ENCODE results near the gene SERPINE1.
"Not testable (repeated sequence)": the region's sequence is repeated elsewhere in the genome, so short reads cannot be mapped to it uniquely, and the experiment has no call there.

SERPINE1 gene

GRCh38 chr7:101096331-101096956 is 30.5 kb upstream of the SERPINE1 start:
- no peak for ATAC-seq
- Mint-ChIP-seq H3K36me3 (peaks cover 18% of the 10 kb centered on the region), H3K4me1 (peaks cover 19% of the 10 kb centered on the region), H3K27ac (no peak overlapping the region), H3K4me3 (no peak overlapping the region), H3K9me3 (no peaks in the 10 kb centered on the region), H3K27me3 (peaks cover 27% of the 10 kb centered on the region)

DNA sequence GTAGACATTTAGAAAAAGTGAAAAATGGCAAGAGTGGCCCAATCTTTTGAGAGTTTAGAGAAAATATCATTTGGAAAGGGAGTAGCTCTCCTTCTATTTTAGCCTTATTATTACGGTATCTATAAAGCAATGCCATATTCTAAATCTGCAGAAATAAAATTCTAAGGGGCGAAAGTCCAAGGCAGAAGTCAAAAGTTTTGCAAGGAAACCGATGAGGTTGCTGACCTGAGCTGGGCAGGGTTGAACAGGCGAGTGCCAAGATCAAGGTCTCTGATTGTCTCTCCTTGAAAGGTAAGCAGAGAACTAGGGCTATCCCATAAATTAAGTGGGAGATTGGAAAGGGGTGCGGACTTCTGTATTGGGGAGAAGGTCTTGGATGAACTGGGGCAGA is 30.0 kb upstream of the SERPINE1 start:
- Mint-ChIP-seq H3K4me1 (peaks cover 19% of the 10 kb centered on the region), H3K9me3 (no peaks in the 10 kb centered on the region), H3K4me3 (no peak overlapping the region), H3K27me3 (peaks cover 32% of the 10 kb centered on the region), H3K36me3 (peaks cover 13% of the 10 kb centered on the region), H3K27ac (no peak overlapping the region)
- ATAC-seq: no peak

DNA sequence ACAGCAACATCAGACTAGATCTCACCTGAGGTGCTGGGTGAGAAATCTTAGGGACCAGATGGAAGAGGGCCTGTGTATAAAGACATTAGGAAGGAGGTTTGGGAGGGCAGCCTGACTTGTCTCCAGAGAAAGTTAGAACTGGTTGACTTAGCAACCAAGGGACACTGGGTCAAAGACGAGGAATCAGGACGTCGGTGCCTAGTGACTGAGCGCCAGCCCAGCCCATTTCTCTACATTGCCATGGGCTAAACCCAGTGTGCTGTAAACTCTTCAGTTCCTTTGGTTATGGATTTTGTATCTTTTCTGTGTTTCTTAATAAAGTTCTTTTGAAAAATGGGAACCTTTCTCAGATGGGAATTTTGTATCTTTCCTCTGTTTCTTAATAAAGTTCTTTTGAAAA is 29.3 kb upstream of the SERPINE1 start:
- H3K36me3 Mint-ChIP-seq: peaks cover 9% of the 10 kb centered on the region
- H3K9me3 Mint-ChIP-seq: no peaks in the 10 kb centered on the region
- ATAC-seq: no peak
- no peak overlapping the region for H3K27ac Mint-ChIP-seq
- H3K27me3 Mint-ChIP-seq: peaks cover 38% of the 10 kb centered on the region
- H3K4me1 Mint-ChIP-seq: peaks cover 19% of the 10 kb centered on the region
- no peak overlapping the region for H3K4me3 Mint-ChIP-seq

GRCh38 chr7:101099969-101100781 is 26.7 kb upstream of the SERPINE1 start:
- Mint-ChIP-seq H3K27me3 (peaks cover 64% of the 10 kb centered on the region), H3K36me3 (no peaks in the 10 kb centered on the region), H3K4me1 (peaks cover 13% of the 10 kb centered on the region), H3K9me3 (no peaks in the 10 kb centered on the region), H3K27ac (no peak overlapping the region), H3K4me3 (no peak overlapping the region)
- ATAC-seq: peak; percentile 36

GRCh38 chr7:101100858-101101847 is 25.8 kb upstream of the SERPINE1 start:
- H3K36me3 Mint-ChIP-seq: no peaks in the 10 kb centered on the region
- peaks cover 13% of the 10 kb centered on the region for H3K4me1 Mint-ChIP-seq
- no peak overlapping the region for H3K4me3 Mint-ChIP-seq
- ATAC-seq: no peak
- peaks cover 66% of the 10 kb centered on the region for H3K27me3 Mint-ChIP-seq
- no peaks in the 10 kb centered on the region for H3K9me3 Mint-ChIP-seq
- H3K27ac Mint-ChIP-seq: no peak overlapping the region

DNA sequence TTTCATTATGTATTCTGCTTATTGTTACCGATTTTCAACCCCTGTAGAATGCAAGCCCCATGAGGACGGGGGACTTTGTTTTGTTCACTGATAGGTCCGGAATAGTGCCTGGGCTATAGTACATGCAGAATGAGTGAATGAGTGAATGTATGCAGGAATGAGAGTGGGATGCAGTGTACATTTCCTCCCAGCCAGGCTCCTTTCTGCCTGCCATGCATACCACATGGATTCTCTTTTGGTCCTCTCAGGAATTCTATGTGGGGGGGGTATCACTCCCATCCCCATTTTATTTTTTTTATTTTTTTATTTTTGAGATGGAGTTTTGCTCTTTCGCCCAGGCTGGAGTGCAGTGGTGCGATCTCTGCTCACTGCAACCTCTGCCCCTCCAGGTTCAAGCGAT is 24.9 kb upstream of the SERPINE1 start:
- Mint-ChIP-seq H3K27me3 (peaks cover 66% of the 10 kb centered on the region), H3K4me1 (peaks cover 10% of the 10 kb centered on the region), H3K9me3 (no peaks in the 10 kb centered on the region), H3K36me3 (no peaks in the 10 kb centered on the region), H3K27ac (no peak overlapping the region), H3K4me3 (no peak overlapping the region)
- ATAC-seq: no peak

GRCh38 chr7:101103701-101104100 is 23.2 kb upstream of the SERPINE1 start:
- peaks cover 75% of the 10 kb centered on the region for H3K27me3 Mint-ChIP-seq

DNA sequence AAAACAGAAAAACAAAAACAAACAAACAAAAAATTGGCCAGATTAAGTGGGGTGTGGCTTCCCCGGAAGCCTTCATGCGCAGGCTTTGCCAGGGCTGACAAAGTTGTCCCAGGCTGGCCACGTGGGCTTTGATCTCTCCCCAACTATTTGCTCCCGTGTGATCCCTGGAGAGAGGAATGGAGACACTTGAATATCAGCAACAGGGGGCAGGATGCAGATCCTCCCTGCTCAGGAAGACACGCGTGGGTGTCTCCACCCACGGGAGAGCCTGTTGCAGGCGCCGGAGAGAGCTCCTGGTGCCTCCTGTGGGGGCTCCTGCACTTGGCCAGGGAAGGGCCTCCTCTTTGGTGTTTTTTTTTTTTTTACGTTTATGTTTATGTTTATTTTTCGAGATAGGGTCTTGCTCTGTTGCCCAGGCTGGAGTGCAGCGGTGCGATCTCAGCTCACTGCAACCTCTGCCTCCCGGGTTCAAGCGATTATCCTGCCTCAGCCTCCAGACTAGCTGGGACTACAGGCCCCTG is 22.7 kb upstream of the SERPINE1 start:
- H3K9me3 Mint-ChIP-seq: no peaks in the 10 kb centered on the region
- H3K27ac Mint-ChIP-seq: no peak overlapping the region
- H3K27me3 Mint-ChIP-seq: peaks cover 70% of the 10 kb centered on the region
- no peaks in the 10 kb centered on the region for H3K36me3 Mint-ChIP-seq
- H3K4me1 Mint-ChIP-seq: peaks cover 21% of the 10 kb centered on the region
- ATAC-seq: no peak
- no peak overlapping the region for H3K4me3 Mint-ChIP-seq

More at GRCh38 chr7:101103701-101104100, 23.2 kb upstream of the SERPINE1 start:
- H3K27ac Mint-ChIP-seq, H3K9me3 Mint-ChIP-seq, H3K36me3 Mint-ChIP-seq, ATAC-seq, H3K4me3 Mint-ChIP-seq: not testable (repeated sequence)
- H3K4me1 Mint-ChIP-seq: peaks cover 20% of the 10 kb centered on the region

DNA sequence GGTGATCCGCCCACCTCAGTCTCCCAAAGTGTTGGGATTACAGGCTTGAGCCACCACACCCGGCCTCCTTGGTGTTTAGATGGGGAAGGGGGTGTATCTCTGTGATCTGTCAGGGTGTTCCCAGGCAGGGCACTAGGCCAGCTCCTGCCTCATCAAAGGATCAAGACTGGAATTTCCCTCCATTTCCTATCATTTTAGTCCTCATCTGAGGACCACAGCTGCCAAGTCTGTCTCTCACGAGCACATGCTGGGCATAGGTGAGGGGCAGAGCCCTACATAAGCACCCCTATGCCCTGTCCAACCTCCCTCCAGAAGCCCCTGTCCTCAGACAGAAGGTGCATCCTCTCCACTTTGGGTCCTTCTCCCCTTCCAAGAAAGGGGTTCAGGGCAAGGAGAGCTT is 22.1 kb upstream of the SERPINE1 start:
- Mint-ChIP-seq H3K27ac (no peak overlapping the region), H3K27me3 (peaks cover 65% of the 10 kb centered on the region), H3K4me3 (no peak overlapping the region), H3K4me1 (peaks cover 19% of the 10 kb centered on the region), H3K36me3 (no peaks in the 10 kb centered on the region), H3K9me3 (no peaks in the 10 kb centered on the region)
- no peak for ATAC-seq

- H3K4me3 Mint-ChIP-seq, H3K9me3 Mint-ChIP-seq, H3K27ac Mint-ChIP-seq, ATAC-seq, H3K36me3 Mint-ChIP-seq: not testable (repeated sequence)
- peaks cover 14% of the 10 kb centered on the region for H3K4me1 Mint-ChIP-seq
- H3K27me3 Mint-ChIP-seq: peaks cover 60% of the 10 kb centered on the region
Observed at GRCh38 chr7:101105248-101105647, 21.7 kb upstream of the SERPINE1 start.

- H3K9me3 Mint-ChIP-seq: no peaks in the 10 kb centered on the region
- H3K36me3 Mint-ChIP-seq: no peaks in the 10 kb centered on the region
- H3K4me3 Mint-ChIP-seq: no peak overlapping the region
- peaks cover 49% of the 10 kb centered on the region for H3K27me3 Mint-ChIP-seq
- H3K4me1 Mint-ChIP-seq: peaks cover 14% of the 10 kb centered on the region
- H3K27ac Mint-ChIP-seq: no peak overlapping the region
- no peak for ATAC-seq
Observed at GRCh38 chr7:101106386-101106785, 20.5 kb upstream of the SERPINE1 start.

GRCh38 chr7:101108330-101108857 is 18.5 kb upstream of the SERPINE1 start:
- peaks cover 37% of the 10 kb centered on the region for H3K27me3 Mint-ChIP-seq
- H3K27ac Mint-ChIP-seq: peak overlapping the region; percentile 54
- H3K36me3 Mint-ChIP-seq: no peaks in the 10 kb centered on the region
- no peaks in the 10 kb centered on the region for H3K9me3 Mint-ChIP-seq
- H3K4me3 Mint-ChIP-seq: no peak overlapping the region
- peaks cover 14% of the 10 kb centered on the region for H3K4me1 Mint-ChIP-seq
- ATAC-seq: peak; percentile 68

- Mint-ChIP-seq H3K4me3 (no peak overlapping the region), H3K4me1 (peaks cover 14% of the 10 kb centered on the region), H3K9me3 (no peaks in the 10 kb centered on the region), H3K27ac (peak overlapping the region; percentile 54), H3K27me3 (peaks cover 32% of the 10 kb centered on the region), H3K36me3 (no peaks in the 10 kb centered on the region)
- peak; percentile 13 for ATAC-seq
Observed at GRCh38 chr7:101108961-101109360, 17.9 kb upstream of the SERPINE1 start.

- Mint-ChIP-seq H3K9me3 (no peaks in the 10 kb centered on the region), H3K4me1 (peaks cover 14% of the 10 kb centered on the region)
Observed at GRCh38 chr7:101109368-101109767, 17.5 kb upstream of the SERPINE1 start.

GRCh38 chr7:101111261-101111660 is 15.6 kb upstream of the SERPINE1 start:
- H3K27me3 Mint-ChIP-seq: peaks cover 19% of the 10 kb centered on the region
- no peaks in the 10 kb centered on the region for H3K36me3 Mint-ChIP-seq
- no peaks in the 10 kb centered on the region for H3K9me3 Mint-ChIP-seq
- peaks cover 14% of the 10 kb centered on the region for H3K4me1 Mint-ChIP-seq
- no peak overlapping the region for H3K4me3 Mint-ChIP-seq
- no peak overlapping the region for H3K27ac Mint-ChIP-seq
- no peak for ATAC-seq

More at GRCh38 chr7:101109368-101109767, 17.5 kb upstream of the SERPINE1 start:
- H3K27ac Mint-ChIP-seq: no peak overlapping the region
- H3K36me3 Mint-ChIP-seq: no peaks in the 10 kb centered on the region
- no peak overlapping the region for H3K4me3 Mint-ChIP-seq
- no peak for ATAC-seq
- peaks cover 28% of the 10 kb centered on the region for H3K27me3 Mint-ChIP-seq

Data from stimulated activated memory B cell treated with anti-CD40 and anti-IgM and Interleukin-4, amounts not matched to agents 10 μg/mL and 1 μg/mL and 100 μg/mL, for 72 hours (primary cell).